Measurements from ENCODE around the gene SRSF5.
"Not testable (repeated sequence)": the region's sequence is repeated elsewhere in the genome, so short reads cannot be mapped to it uniquely, and the experiment has no call there.

Gene SRSF5

DNA sequence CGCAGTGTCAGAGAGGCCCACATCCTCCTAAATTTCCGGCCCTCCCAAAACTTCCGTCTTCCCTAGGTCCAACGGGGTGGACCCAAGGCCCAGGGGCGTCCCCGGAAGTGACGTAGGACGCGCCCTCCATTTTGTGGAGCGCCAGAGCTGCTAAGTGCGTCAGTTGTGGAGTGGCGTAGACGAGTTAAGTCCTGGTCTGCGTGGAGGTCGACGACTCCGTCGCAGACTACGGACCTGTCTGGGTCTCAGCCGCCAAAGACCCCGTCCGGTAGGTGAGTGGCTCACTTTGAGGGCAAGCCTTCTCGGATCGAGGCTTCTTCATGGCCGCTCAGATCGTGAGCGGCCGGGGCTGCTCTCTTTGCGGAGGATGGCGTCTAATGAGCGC is at the start of gene SRSF5:
SRSF5 (plus strand) TSS at position 159 of the 385 bp plus-strand sequence. CDS start 1,015 bp downstream, outside the sequence.
- FAIRE-seq: peak; percentile 63

- FAIRE-seq: not testable (repeated sequence)
Observed at GRCh38 chr14:69718614-69719013, 48.3 kb upstream of the SRSF5 start.

DNA sequence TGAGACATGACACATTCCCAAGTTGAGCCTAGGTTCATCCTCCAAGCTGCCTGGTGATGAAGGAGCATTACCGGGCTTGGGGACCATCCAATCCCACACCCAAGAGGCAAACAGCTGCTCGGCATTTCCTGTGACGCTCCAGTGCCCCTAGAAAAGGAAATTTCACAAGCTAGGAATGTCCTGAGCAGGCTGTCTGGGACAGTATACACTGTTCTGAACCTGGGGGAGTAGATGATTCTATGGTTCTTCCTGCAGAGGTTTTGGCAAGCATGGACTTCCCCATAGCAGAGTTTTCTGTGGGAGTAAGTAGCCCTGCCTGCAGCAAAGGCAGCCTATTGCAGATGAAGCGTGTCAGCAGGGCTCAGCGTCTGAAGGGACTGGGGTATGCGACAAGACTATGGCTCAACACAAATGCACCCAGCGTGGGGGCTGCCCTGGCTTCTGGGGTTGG is 47.4 kb upstream of the SRSF5 start:
- no peak for FAIRE-seq

DNA sequence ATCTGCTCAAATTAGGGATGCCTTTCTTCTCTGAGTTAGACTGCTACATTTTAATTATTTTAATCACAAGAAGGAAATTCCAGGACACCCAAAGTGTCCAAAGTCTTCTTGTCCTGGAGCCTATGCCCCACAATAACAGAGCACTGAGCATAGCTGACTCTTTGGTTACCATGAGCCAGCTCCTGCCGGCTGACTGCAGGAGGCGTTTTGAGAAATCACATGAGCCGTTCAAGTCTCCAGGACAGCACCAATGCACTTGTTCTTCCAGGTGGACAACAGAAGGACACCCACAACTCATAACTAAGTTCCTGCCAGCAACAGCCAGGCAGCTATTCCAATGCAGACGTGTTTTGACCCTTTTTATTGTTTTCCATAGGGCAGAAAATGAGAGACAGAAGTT is 46.0 kb upstream of the SRSF5 start:
- FAIRE-seq: no peak

DNA sequence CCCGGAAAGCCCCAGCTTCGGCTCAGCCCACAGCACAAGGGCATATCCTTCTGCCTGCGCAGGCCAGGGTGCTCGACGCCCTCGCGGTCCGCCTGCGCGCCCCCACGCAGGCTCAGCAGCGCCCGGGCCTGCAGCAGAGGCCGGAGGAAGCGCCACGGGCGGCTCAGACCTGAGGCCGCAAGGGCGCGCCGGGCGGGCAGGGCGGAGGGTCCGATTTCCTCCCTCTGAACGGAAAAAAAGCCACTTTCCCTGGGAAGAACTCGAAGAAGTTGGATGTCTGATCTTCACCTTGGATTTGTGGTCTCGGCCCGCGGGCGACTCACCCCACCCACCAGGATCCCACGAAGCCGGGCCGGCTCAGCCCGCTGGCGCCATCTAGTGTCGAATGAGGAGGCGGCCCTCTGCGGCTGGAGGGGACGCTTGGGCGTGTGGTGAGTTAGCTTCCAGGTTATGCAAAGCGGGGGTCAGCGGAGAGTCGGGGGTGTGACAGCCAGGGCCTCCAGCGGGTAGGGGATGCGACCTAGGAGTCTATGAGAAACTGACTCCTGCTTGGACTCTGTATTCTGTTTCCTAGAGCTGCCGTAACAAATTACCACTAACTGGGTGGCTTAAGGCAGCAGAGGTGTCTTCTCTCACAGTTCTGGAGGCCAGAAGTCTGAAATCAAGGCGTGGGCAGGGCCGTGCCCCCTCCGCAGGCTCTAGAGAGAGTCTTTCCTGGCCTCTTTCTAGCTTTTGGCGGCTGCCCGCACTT is 40.0 kb upstream of the SRSF5 start:
- FAIRE-seq: no peak

DNA sequence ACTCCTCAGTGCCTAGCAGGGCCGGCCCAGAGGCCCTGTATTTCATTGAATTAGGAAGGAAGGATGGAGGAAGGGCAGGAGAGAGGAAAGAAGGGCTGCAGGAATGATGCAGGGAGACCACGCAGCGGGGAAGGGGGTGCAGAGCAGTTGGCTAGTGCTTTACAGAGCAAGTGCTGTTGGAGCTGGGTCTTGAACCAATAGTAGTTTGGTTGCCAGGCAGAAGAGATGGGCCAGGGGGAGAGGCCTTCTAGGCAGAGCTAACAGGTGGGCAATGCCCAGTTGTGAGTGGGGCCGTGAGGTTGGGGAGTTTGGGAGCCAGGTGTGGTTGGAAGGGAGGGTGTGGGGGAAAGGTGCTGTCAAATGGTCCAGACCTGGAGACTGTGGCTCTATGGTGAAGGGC is 39.1 kb upstream of the SRSF5 start:
- no peak for FAIRE-seq

DNA sequence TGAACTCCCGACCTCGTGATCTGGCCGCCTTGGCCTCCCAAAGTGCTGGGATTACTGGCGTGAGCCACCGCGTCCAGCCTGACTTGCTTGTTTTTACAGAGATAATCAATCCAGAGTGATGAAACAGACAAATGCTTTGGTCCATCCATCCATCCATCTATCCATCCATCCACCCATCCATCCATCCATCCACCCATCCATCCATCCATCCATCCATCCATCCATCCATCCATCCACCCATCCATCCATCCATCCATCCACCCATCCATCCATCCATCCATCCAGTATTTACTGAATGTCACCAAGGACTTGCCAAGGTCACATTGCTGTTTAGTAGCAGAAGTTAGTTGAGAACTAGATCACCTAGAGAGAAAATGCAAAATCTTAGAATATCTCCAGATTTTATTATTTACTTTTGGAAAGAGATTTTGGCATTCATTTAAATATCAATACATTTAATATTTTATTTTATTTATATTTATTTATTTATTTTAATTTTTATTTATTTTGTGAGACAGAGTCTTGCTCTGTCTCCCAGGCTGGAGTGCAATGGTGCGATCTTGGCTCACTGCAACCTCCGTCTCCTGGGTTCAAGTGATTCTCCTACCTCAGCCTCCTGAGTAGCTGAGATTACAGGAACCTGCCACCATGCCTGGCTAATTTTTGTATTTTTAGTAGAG is 34.9 kb upstream of the SRSF5 start:
- FAIRE-seq: not testable (repeated sequence)

- not testable (repeated sequence) for FAIRE-seq
Observed at GRCh38 chr14:69736405-69736804, 30.5 kb upstream of the SRSF5 start.

GRCh38 chr14:69741055-69741454 is 25.9 kb upstream of the SRSF5 start:
- no peak for FAIRE-seq

DNA sequence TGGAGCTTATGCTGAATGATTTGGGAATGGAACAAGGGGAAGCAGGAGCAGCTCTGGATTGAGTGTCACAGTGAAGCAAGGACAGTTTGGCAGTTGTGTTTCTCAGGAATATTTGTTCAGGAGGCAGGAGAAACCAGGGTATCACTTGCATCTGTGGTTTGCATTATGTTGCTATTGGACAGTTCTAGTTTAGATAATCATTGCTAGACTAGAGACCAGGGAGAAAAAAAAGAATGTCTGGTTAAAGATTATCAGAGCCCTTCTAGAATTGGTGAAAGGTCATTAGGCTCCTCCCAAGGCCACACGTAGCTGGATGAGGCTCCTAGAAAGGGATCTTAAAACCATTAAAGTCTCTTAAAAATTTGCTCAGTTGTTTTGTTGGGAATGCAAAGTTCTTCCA is 17.0 kb upstream of the SRSF5 start:
- FAIRE-seq: no peak

DNA sequence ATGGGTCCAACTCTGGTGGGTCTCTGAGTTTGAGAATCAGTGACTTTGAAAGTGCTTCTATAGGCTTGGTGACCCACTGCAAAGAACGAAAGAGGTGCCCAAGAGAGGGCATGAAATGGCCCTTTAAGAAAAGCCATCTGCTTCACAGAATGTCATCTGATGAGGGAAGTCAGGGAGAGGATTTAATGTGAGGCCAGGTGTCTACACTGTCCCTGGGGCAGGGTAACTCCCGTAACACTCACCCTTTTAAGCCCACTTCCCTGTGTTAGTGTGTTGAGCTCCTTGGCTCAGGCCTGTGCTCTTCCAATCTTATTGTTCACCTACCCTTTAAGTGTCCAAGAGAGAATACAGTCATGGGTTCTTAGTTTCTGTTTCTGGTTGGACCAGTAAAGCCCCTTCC is 16.4 kb upstream of the SRSF5 start:
- FAIRE-seq: no peak

DNA sequence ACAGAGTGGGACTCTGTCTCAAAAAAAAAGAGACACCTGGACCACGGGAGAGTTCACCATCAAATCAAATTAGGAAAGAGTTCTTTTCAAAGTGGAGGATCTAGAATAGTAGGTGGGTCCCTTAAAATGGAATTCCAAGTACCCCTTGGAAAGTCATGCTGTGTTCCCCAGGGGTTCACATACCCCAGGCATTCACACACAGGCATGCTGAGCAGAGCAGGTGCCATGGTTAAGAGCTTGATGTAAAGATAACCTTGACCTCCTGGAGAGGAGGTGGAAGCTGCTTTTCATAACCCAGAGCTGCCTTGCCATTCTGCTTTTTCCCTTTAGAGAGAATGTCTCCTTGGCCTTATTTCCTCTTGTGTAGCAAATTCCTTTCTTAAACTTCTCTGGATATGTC is 14.2 kb upstream of the SRSF5 start:
- FAIRE-seq: no peak

DNA sequence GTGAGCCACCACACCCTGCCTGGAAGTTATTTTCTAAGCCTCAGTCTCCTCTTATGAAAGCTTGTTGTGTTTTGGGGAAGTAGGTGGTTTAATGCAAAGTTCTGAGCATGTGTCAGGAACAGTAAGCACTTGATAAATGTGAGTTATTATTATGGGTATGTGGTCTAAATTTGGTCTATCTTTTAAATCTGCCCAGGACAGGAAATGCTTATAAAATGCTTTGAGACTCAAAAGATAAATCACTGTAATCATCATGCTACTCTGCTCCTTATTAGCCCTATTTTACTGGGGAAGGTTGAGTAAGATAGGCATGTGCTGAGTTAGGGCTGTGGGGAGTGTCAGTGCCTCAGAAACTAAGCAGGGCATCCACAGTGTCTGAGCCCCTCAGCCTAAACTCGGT is 13.1 kb upstream of the SRSF5 start:
- FAIRE-seq: no peak

DNA sequence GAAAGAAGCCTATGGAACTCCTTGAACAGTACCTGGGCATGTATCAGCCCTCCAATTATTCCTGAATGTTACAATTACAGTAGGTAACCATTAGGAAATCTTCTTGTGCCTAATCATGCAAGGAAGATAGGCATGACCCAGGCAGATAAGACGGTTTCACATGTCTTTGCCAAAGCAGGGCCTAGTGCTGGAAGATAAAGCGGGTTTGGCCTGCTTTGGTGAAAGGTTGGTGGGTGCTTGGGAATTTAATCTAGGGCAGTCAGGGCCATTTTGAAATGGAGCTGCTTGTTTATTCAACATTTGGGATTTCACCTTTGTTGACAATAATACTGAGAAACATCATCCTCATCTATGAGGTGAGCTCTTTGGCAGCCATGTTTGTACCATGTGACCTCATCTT is 12.5 kb upstream of the SRSF5 start:
- FAIRE-seq: no peak

DNA sequence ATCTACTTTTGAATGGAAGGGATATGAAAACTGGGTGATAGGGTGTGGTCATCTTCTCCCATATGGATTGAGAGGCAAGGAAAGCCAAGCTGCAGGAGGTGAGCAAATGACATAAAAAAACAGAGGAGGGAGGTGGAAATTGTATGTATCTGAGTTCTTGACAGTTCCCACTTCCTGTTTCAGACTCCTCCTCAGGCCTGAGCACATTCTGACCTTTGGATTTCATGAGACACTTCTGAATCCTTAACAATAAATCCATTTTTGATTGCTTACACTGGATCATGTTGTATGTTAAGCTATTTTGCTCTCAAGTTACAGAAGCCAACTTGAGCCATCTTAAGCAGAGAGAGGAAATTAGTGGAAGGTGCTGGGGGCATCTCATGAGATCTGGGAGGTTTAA is 11.6 kb upstream of the SRSF5 start:
- no peak for FAIRE-seq

GRCh38 chr14:69755784-69756183 is 11.2 kb upstream of the SRSF5 start:
- FAIRE-seq: no peak

- FAIRE-seq: no peak
Observed at GRCh38 chr14:69756298-69756697, 10.6 kb upstream of the SRSF5 start.

- no peak for FAIRE-seq
Observed at GRCh38 chr14:69760810-69761209, 6.1 kb upstream of the SRSF5 start.

- FAIRE-seq: no peak
Observed at GRCh38 chr14:69763761-69764510, 3.0 kb upstream of the SRSF5 start.

DNA sequence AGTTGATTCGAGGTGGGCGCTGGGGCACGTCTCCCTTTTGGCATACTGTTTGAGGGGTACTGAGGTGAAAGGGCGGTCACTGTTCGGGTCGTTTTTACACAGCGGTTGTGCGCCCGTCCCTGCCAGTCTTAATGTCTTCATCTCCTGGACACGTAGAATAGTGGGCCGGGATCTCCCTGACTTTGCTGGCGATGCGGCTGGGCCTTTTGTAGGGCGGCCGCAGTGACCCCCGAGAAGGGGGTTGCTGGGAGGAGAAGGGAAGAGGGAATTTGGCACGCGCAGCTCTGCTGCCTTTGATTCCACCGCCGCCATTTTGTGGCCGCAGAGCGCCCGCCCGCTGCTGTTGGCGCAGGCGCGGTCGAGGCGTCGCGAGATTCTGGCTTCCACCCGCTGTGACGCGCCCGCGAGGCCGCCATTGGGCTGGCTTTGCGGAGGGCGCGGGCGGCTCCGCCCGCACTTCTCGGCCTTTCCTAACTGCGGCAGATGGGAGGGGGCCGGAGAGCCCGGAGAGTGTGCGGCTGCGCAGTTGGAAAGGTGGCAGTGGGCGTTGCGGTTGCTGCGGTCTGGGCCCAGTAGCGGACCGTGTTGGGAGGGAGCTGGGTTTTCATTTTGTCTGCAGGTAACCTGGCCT is 542 bp downstream of the SRSF5 start:
- no peak for FAIRE-seq

DNA sequence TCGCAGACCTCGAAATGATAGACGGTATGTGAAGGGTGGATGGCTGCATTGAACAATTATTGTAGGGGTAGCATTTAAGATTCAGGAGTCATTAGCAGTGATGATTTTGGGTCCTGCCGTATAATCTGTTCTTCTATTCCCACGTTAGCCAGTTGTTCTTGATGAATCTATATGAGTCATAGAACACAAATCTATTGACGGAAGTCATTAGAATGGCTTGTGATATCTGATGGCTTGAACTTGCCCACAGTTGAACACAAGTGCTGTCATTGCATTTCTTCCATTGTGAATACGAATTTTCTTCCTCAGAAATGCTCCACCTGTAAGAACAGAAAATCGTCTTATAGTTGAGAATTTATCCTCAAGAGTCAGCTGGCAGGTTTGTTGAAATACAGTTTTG is 1.9 kb downstream of the SRSF5 start:
- no peak for FAIRE-seq

DNA sequence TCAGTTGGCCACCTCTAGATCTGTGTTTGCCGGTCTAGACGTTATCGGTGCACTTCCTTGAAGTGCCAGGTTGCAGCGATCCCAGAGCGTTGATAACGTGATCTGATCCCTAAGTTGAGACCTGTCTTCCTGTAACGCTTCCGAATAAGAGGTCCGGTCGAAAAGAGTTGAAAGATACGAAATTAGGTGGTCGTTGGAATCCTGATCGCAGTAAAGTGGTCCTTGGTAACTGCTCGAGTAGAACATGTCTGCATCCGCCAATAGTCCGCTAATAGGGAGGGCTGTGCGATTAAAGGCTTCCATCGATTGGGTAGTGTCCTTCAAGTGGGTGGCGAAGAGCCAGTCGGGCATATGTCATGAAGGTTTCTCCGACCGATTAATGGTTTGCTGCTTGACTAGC is 2.7 kb downstream of the SRSF5 start:
- no peak for FAIRE-seq

- FAIRE-seq: no peak
Observed at GRCh38 chr14:69770559-69770958, 3.6 kb downstream of the SRSF5 start.
